Mammary epithelial cell (primary cell): ENCODE data around the gene NACC2.

Experiments
- EZH2 ChIP-seq: IDR thresholded peaks from 2 replicates; pipeline ENCODE4 v1.6.1; 2012; ENCODE audit warnings: low read length, inconsistent platforms, borderline replicate concordance
- TF ChIP-seq, protein P1 (sequence below), 2 donors: IDR thresholded peaks in 1 of 2; conservative IDR thresholded peaks in 1 of 2; 2 replicates each; pipeline ENCODE4 v1.5.1; 2011 to 2012; ENCODE audit warnings: inconsistent platforms in 2 of 2, low read length in 2 of 2, mild to moderate bottlenecking in 2 of 2, control low read depth in 1 of 2, low read depth in 1 of 2; ENCODE audit not compliant: insufficient read depth in 1 of 2; ENCODE audit errors: extremely low read depth in 1 of 2

- TF ChIP-seq, protein P1, sequence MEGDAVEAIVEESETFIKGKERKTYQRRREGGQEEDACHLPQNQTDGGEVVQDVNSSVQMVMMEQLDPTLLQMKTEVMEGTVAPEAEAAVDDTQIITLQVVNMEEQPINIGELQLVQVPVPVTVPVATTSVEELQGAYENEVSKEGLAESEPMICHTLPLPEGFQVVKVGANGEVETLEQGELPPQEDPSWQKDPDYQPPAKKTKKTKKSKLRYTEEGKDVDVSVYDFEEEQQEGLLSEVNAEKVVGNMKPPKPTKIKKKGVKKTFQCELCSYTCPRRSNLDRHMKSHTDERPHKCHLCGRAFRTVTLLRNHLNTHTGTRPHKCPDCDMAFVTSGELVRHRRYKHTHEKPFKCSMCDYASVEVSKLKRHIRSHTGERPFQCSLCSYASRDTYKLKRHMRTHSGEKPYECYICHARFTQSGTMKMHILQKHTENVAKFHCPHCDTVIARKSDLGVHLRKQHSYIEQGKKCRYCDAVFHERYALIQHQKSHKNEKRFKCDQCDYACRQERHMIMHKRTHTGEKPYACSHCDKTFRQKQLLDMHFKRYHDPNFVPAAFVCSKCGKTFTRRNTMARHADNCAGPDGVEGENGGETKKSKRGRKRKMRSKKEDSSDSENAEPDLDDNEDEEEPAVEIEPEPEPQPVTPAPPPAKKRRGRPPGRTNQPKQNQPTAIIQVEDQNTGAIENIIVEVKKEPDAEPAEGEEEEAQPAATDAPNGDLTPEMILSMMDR (conservative IDR thresholded peaks at IDR 0.05 in 1 of 2, IDR thresholded peaks at IDR 0.05 in 1 of 2; ENCODE audit: extremely low read depth in 1 of 2, insufficient read depth in 1 of 2, low read depth in 1 of 2, low read length in 2 of 2), result no peak
- TF ChIP-seq EZH2, result no peak
Observed at GRCh38 chr9:136136127-136136925, 41.2 kb upstream of the NACC2 start.
